B cell (primary cell): ENCODE results near the gene BRINP3. TPM values are rescaled to one million over a fixed set of nuclear protein-coding genes. Genes with fewer than 3 reads are reported as not detected.
"Not testable (repeated sequence)": the region's sequence is repeated elsewhere in the genome, so short reads cannot be mapped to it uniquely, and the experiment has no call there.

Experiments used
- ATAC-seq: fragments of 200-7000 bp; cut with Tn5 transposase; one replicate; pipeline ENCODE4 v1.10.0; 2021; ENCODE audit warnings: low read depth, mild to moderate bottlenecking, moderate number of reproducible peaks, moderate library complexity
- CTCF ChIA-PET: fragments of 350-600 bp; sonication (Branson Sonifier 250); formaldehyde crosslinking; loops from one replicate; lab custom pipeline; 2021; ENCODE audit warnings: antibody characterized with exemption, inconsistent platforms; lab: Charles Lee
- POLR2A ChIA-PET: fragments of 350-600 bp; sonication (Branson Sonifier 250); formaldehyde crosslinking; loops from one replicate; lab custom pipeline; 2021; ENCODE audit warnings: antibody characterized with exemption; lab: Charles Lee
- DNase-seq: peaks from one replicate; pipeline ENCODE4 v3.0.0; 2013
- H2AFZ ChIP-seq: 2 replicates; pipeline ENCODE4 v1.6.1; 2012; ENCODE audit warnings: mild to moderate bottlenecking, low read depth, low read length; ENCODE audit not compliant: insufficient read depth, poor library complexity, severe bottlenecking
- H3K27ac ChIP-seq, 2 donors: 1 replicate in 1 of 2; 2 replicates in 1 of 2; pipeline ENCODE4 v1.5.1; 2012 to 2013; ENCODE audit warnings: low read length in 2 of 2, mild to moderate bottlenecking in 2 of 2, moderate library complexity in 1 of 2
- H3K27me3 ChIP-seq, 4 experiments: fragments of 200-600 bp in 1 of 4; sonication (generic) in 1 of 4; replicated peaks in 1 of 4; 1 replicate in 2 of 4; 2 replicates in 2 of 4; pipeline versions ENCODE4 v1.6.1 to v1.7.0; 2013 to 2016; ENCODE audit warnings: low read length in 3 of 4, mild to moderate bottlenecking in 2 of 4, mixed read lengths in 1 of 4, moderate library complexity in 1 of 4; ENCODE audit not compliant: insufficient read depth in 4 of 4, control insufficient read depth in 3 of 4; ENCODE audit errors: control extremely low read depth in 1 of 4
- H3K36me3 ChIP-seq, 2 experiments: replicated peaks in 1 of 2; 1 replicate in 1 of 2; 2 replicates in 1 of 2; pipeline versions ENCODE4 v1.6.1 to v1.7.1; 2013; ENCODE audit warnings: low read length in 1 of 2; ENCODE audit not compliant: insufficient read depth in 2 of 2, control insufficient read depth in 1 of 2; ENCODE audit errors: control extremely low read depth in 1 of 2, extremely low read depth in 1 of 2
- H3K4me1 ChIP-seq, 2 donors: fragments of 200-600 bp in 1 of 2; sonication (generic) in 1 of 2; 1 replicate in 1 of 2; 2 replicates in 1 of 2; pipeline versions ENCODE4 v1.5.1 to v1.6.1; 2013 to 2017; ENCODE audit warnings: low read length in 2 of 2; ENCODE audit not compliant: control insufficient read depth in 2 of 2, insufficient read depth in 2 of 2
- H3K4me2 ChIP-seq: replicated peaks from 2 replicates; pipeline ENCODE3; 2012; ENCODE audit warnings: mild to moderate bottlenecking, low read depth, low read length; ENCODE audit not compliant: poor library complexity, severe bottlenecking
- H3K4me3 ChIP-seq, 5 experiments: fragments of 200-600 bp in 1 of 5; sonication (generic) in 1 of 5; 1 replicate in 3 of 5; 2 replicates in 2 of 5; pipeline versions ENCODE4 v1.5.1 to v1.7.0; 2011 to 2016; ENCODE audit warnings: low read length in 4 of 5, mild to moderate bottlenecking in 4 of 5, low read depth in 2 of 5, control low read depth in 1 of 5, moderate library complexity in 1 of 5; ENCODE audit not compliant: insufficient read depth in 1 of 5; ENCODE audit errors: control extremely low read depth in 1 of 5, extremely low read depth in 1 of 5
- H3K79me2 ChIP-seq: fragments of 200-600 bp; sonication (generic); one replicate; pipeline ENCODE4 v1.6.0; 2016; ENCODE audit warnings: low read length; ENCODE audit not compliant: control insufficient read depth, insufficient read depth
- H3K9ac ChIP-seq: fragments of 200-600 bp; sonication (generic); 2 replicates; pipeline ENCODE4 v1.6.1; 2017; ENCODE audit warnings: mild to moderate bottlenecking, low read length, moderate library complexity
- H3K9me3 ChIP-seq, 3 donors: one replicate each; pipeline versions ENCODE4 v1.6.1 to v1.7.1; 2013; ENCODE audit warnings: low read length in 2 of 3; ENCODE audit not compliant: control insufficient read depth in 2 of 3, insufficient read depth in 1 of 3; ENCODE audit errors: control extremely low read depth in 1 of 3
- H4K20me1 ChIP-seq: 2 replicates; pipeline ENCODE4 v1.6.0; 2012; ENCODE audit warnings: mild to moderate bottlenecking, low read length; ENCODE audit not compliant: insufficient read depth, control insufficient read depth, poor library complexity, severe bottlenecking
- H3K27ac Mint-ChIP-seq: one replicate; pipeline ENCODE4 v1.8.0; 2021; ENCODE audit warnings: mixed read lengths
- H3K27me3 Mint-ChIP-seq: one replicate; pipeline ENCODE4 v1.8.0; 2021; ENCODE audit warnings: mixed read lengths
- H3K4me1 Mint-ChIP-seq: one replicate; pipeline ENCODE4 v1.8.0; 2021; ENCODE audit warnings: mixed read lengths
- H3K4me3 Mint-ChIP-seq: one replicate; pipeline ENCODE4 v1.8.0; 2021; ENCODE audit warnings: mixed read lengths
- H3K9me3 Mint-ChIP-seq: one replicate; pipeline ENCODE4 v1.8.0; 2022; ENCODE audit warnings: mixed read lengths; ENCODE audit not compliant: insufficient read depth
- CTCF ChIP-seq: fragments of 200-600 bp; IDR thresholded peaks from one replicate; pipeline ENCODE4 v1.8.0; 2022; ENCODE audit warnings: antibody characterized with exemption, mild to moderate bottlenecking
- EZH2 ChIP-seq: IDR thresholded peaks from 2 replicates; pipeline ENCODE4 v1.6.1; 2012; ENCODE audit warnings: borderline replicate concordance, low read depth, mild to moderate bottlenecking, moderate library complexity, low read length; ENCODE audit not compliant: insufficient read depth, poor library complexity, severe bottlenecking
- WGBS: methylation state at CpG from one replicate; pipeline ENCODE4 v1.1.5; 2013; ENCODE audit warnings: missing lambda C conversion rate; ENCODE audit not compliant: insufficient coverage; 5-methylcytosine and 5-hydroxymethylcytosine counted together
- intact Hi-C: fragments of 100-400 bp; cut with micrococcal nuclease; formaldehyde crosslinking; loops from one replicate; pipeline ENCODE4 v1.10.0; 2022
- polyA plus RNA-seq: library from polyadenylated mRNA; depleted of rRNA; stranded (reverse); fragments of >200 nt; gene quantifications from 2 replicates; pipeline ENCODE4 v1.2.3, GENCODE V29; 2012
- total RNA-seq, 2 donors: library from RNA; stranded (reverse); fragments of 120-200 nt in 1 of 2; gene quantifications; 1 replicate in 1 of 2; 2 replicates in 1 of 2; pipeline versions ENCODE4 v1.2.3 to v1.2.4, GENCODE V29; 2013 to 2022

BRINP3 gene
- total and polyA plus RNA-seq, 2 donors (not counting 1 experiment from before 2014, with no cell fraction given), result not detected

GRCh38 chr1:190507357-190507756 is 29.7 kb upstream of the BRINP3 start:
- ChIA-PET CTCF (no interaction called here), POLR2A (no interaction called here)
- H3K4me1 Mint-ChIP-seq, result no peaks in the 10 kb centered on the region
- no peaks in the 10 kb centered on the region for H3K27me3 ChIP-seq
- WGBS, result no CpG with 5 or more reads among the region's 1 CpG
- ATAC-seq (no peak), DNase-seq (no peak)
- no peaks in the 10 kb centered on the region for H3K27me3 Mint-ChIP-seq
- H3K4me3 ChIP-seq, result no peak overlapping the region
- H3K4me3 Mint-ChIP-seq, result no peak overlapping the region
- intact Hi-C loops, result no loop called here
- no peaks in the 10 kb centered on the region for H3K79me2 ChIP-seq
- no peak overlapping the region for H3K27ac ChIP-seq
- H3K9ac ChIP-seq, result no peak overlapping the region
- H3K4me2 ChIP-seq, result no peak overlapping the region
- peaks cover 0 to 9% (median 0%) of the 10 kb centered on the region in 3 donors for H3K9me3 ChIP-seq
- H3K9me3 Mint-ChIP-seq, result peaks cover 4% of the 10 kb centered on the region
- TF ChIP-seq EZH2 (no peak), CTCF (no peak)
- no peaks in the 10 kb centered on the region for H4K20me1 ChIP-seq
- no peak overlapping the region for H3K27ac Mint-ChIP-seq
- H3K4me1 ChIP-seq, result no peaks in the 10 kb centered on the region
- H3K36me3 ChIP-seq, result no peaks in the 10 kb centered on the region
- H2AFZ ChIP-seq, result no peak overlapping the region

- H3K27me3 ChIP-seq, H3K79me2 ChIP-seq, DNase-seq, H3K9ac ChIP-seq, H3K4me1 ChIP-seq, H3K27ac ChIP-seq, H3K4me3 ChIP-seq, H3K9me3 ChIP-seq, H2AFZ ChIP-seq, POLR2A ChIA-PET, H3K4me1 Mint-ChIP-seq, H3K9me3 Mint-ChIP-seq, H3K4me3 Mint-ChIP-seq, ATAC-seq, H4K20me1 ChIP-seq, H3K36me3 ChIP-seq, CTCF ChIA-PET, H3K4me2 ChIP-seq, H3K27ac Mint-ChIP-seq, intact Hi-C loops, H3K27me3 Mint-ChIP-seq: not testable (repeated sequence)
- WGBS, result no CpG with 5 or more reads among the region's 3 CpGs
Observed at GRCh38 chr1:190504539-190504938, 26.9 kb upstream of the BRINP3 start.
